HG02571 (cell line): ENCODE measurements around the gene HAGH.

ENCODE experiments used
- ATAC-seq: cut with Tn5 transposase; IDR thresholded peaks from one replicate; pipeline ENCODE4 v1.9.1; 2021; ENCODE audit warnings: mild to moderate bottlenecking, moderate library complexity; ENCODE audit not compliant: unreplicated experiment

HAGH gene

GRCh38 chr16:1832838-1833454, 6.3 kb upstream of the HAGH start:
- no peak for ATAC-seq

DNA sequence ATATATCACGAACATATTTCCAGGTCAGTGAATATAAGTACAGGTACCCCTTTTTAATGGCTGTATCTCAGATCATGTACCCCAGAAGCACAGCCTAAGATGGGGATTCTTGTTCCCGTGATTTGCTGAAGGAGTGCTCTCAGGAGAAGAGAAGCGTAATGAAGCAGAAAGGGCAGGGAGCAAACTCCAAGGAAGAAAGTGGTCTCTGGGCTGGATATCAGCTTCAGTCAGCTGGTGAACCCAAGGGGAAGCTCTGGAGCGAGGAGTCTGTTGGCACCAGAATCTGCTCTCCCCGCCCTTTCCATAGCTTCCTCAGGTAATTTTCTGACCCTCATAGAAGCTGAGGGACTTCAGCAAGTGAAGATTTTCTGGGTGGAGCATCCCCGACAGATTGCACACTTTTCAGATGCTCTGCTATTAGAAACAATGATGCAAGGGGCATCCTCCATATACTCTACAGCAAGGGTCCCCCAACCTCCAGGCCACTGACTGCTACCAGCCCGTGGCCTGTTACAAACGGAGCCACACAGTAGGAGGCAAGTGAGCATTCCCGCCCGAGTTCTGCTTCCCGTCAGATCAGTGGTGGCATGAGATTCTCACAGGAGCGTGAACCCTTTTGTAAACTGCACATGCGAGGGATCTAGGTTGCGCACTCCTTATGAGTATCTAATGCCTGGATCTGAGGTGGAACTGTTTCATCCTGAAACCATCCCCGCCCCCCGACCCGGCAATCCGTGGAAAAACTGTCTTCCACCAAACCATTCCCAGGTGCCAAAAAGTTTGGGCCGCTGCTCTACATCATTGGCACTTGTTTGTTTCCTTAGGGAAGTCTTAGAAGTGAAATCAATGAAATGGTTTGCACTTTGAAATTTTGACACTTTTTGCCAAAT, 4.8 kb upstream of the HAGH start:
- ATAC-seq: no peak

DNA sequence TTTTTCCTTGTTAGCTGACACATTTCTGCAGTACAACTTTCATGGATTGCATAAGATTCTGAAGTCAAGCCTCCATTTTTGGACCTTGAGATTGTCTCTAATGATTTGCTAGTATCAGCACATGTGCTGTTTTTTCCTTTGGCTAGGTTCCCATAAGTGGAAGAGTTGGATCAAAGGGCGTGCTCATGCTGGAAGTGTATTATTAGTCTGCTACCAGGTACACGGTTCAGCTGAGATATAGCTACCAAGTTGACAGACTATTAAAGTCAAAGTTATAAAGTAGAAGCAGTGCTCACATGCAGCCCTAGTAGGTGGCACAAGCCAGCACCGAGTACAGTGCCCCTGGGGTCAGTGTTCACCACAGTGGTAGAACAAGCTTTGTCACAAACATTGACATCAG, 3.6 kb upstream of the HAGH start:
- ATAC-seq: no peak

DNA sequence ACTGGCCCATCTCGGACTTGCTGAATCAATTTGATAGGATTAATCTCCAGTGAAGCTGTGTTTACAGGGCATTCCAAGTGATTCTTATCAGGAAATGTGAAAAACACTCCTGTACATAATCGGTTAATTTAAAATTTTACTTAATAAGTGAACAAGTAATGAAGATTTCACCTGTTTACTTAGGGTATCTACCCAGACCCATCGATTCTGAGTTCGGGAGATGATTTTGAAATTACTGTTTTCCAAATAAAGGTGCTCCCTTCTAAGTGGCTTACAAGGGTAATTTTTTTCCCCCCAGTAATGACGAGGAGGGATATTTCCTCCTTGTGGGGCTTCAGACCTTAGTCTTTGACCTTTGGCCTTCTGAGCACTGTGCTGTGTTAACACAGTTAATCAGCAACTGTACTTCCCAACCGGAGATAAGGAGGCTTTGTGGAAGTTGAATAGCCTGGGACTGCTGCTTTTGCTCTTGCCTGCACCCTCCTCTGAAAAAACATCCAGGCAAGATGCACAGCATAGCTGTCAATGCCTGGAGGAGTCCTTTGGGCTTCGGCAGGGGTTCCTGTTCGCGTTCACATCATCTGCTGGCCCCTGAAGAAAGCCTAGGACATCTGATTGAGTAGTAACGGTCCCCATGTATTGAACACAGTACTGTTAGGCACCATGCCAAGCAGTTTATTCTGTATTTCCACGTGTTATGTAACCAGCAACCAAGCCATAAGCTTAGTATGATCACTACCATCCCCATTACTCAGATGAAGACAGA, 2.2 kb upstream of the HAGH start:
- ATAC-seq: no peak

DNA sequence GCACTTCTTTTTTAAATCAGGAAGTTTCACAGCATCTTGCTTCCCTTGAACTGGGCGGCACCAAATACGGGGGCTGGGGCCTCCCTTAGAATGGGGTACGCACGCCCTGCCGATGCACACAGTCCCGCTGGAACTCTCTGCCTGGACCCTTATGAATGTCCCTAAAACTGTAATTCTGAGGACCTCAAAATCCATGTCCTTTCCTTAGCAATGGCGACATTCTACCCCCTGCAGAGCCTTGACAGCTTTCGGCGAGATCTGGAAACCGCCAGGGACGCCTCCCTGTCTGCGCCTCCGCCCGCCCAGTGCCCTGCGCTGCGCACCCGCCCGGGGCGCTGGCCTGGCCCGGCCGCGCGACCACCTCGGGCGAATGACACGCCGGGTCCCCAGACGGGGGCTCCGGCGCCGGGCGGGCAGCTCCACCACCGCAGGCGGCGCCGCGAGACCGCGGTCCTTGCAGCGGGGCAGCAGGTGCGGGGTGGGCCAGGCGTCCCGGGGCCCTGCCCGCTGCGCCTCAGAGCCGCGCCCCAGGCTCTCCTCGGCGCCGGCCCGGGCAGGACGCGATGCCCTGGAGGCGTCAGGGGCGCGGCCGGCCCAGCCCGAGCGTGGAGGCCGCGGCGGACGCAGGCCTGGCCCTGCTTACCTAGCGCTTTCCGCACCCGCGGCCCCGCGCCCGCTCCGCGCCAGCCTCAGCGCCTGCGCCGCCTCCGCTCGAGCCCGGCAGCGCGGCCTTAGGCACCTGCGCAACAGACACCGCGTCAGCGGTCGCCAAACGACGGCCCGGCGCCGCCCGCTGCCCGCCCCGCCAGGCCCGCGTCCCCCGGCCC, 548 bp downstream of the HAGH start:
- ATAC-seq: peak; percentile 42

DNA sequence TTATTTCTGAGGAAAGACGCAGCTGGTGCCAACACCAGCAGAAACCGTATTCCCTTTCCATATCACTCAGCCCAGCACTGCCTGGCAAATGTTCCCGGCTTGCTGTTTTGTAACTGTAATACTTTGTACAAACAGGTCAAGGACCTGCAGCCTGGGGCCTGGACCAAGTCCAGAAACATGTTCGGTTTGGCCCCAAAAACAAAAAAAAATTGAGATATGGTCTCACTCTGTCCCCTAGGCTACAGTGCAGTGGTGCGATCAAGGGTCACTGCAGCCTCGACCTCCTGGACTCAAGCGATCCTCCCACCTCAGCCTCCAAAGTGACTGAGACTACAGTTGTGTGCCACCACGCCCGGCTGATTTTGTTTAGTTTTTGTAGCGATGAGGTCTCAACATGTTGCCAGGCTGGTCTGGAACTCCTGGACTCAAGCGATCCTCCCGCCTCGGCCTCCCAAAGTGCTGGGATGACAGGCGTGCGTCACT, 1.2 kb downstream of the HAGH start:
- ATAC-seq: no peak

DNA sequence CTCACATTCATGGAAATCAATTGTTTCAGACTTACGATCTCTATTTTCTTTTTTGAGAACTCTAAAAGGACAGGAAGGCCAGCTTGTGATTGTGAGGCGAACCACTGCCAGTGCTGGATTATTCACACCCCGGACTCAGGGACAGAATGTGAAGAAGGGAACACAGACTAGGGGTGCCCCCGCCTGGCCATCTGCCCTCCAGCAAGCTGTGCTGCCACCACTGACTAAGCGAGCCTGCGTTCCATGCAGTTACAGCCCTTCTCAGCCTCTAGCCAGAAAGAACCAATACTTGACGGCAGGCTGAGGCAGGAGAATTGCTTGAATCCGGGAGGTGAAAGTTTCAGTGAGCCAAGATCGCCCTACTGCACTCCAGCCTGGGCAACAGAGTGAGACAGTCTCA, 2.8 kb downstream of the HAGH start:
- no peak for ATAC-seq

GRCh38 chr16:1822801-1823200, 3.8 kb downstream of the HAGH start:
- no peak for ATAC-seq

GRCh38 chr16:1821861-1822611, 4.6 kb downstream of the HAGH start:
- no peak for ATAC-seq

- no peak for ATAC-seq
Observed at GRCh38 chr16:1820946-1821290, 5.7 kb downstream of the HAGH start.

- ATAC-seq: no peak
Observed at GRCh38 chr16:1820096-1820945, 6.3 kb downstream of the HAGH start.

- no peak for ATAC-seq
Observed at GRCh38 chr16:1819611-1820010, 7.0 kb downstream of the HAGH start.

DNA sequence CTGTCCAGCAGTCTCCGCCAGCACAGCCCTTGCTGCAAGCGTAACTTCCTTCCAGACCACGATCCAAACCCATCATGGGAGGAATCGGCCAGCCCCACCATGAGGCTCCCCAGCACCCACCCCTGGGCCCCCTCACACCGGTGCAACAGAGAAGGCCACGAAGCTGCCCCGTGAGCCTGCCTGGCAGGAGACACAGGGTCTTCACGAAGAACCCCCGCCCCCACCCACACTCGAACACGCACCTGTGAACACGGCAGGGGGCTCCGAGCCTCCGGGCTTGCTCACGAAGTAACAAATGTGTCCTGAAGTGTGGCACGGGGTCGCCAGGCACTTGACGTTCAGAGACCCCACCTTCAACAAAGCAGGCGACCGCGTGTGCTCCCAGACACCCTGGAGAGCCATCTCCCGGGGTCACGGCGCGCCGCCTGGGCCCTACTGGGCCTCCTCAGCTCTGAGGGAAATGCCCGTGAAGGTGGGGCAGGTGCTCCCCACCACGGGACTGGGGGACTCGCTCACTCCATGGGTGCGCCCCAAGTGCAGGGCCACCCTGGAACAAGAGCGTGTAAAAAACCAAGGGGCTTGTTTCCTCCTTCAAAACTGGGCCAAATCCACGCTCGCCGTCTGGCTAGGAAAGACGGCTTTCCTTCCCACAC, 7.6 kb downstream of the HAGH start:
- ATAC-seq: no peak

- ATAC-seq: no peak
Observed at GRCh38 chr16:1818204-1818872, 8.3 kb downstream of the HAGH start.

GRCh38 chr16:1817716-1818115, 8.9 kb downstream of the HAGH start:
- no peak for ATAC-seq

DNA sequence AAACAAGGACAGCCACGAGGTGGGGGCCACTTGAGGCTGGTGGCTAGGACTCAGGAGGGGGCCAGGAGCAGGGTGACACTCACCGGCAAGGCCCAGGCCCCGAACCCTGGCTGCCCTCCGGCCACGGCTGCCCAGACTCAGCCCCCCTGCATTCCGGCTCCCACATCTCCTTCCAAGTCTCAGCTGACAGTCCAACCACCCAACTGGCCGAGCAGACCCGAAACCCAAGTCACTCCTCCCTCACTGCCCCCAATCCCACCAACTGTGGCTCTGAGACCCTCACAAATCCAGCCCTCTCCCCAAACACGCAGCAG, 9.4 kb downstream of the HAGH start:
- no peak for ATAC-seq

DNA sequence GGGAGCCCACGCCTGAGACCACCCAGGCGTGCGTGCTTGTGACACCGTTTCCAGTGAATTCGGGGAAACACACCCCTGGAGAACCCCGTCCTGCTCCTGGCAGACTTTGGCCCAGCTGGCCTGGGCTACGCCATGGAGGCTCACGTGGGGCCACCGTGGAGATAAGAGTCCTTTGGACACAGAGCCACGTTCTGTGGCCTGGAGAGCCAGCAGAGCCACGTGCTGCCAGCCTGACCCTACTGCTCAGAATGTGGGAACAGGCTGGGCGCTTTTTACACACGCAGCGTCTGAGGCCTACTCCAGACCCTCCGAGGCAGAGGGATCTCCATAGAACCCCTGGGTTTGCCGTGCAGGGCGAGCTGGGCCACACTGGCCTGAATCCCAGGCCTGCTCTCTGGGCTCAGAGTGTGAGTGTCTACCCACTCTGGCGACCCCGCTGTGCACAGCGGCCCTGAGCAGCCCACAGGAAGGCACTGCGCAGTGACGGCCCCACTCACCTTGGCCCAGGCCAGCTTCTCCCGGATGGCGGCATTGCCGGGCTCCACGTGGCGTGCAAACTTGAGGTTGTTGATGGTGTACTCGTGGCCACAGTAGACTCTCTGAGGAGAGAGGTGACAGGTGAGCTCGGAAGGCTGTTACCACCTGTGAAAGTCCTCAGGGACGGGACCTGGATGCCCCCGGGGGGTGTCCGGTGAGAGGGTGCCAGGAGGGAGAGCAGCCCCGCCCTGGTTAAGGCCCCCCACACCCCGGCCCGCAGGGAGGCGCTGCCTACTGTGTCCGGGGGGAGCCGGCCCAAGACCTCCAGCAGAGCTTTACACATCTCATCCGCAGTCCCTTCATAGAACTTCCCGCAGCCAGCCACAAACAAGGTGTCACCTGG, 10.0 kb downstream of the HAGH start:
- ATAC-seq: no peak
